Activated CD8-positive, alpha-beta memory T cell treated with anti-CD3 and anti-CD28 coated beads, Interleukin-2, amount 50 U/mL, for 1 hour (primary cell): ENCODE data around the gene PDE6B.
"Not testable (repeated sequence)": the region's sequence is repeated elsewhere in the genome, so short reads cannot be mapped to it uniquely, and the experiment has no call there.

Source experiments
- DNase-seq: peaks from one replicate; pipeline ENCODE4 v3.0.0-alpha.2; 2020; ENCODE audit errors: extremely low read depth

PDE6B gene

GRCh38 chr4:624705-625590, at the start of gene PDE6B:
TSS of gene PDE6B (plus strand) at chr4:625573. CDS start at chr4:625627, 54 bp downstream.
- DNase-seq = no peak

- DNase-seq = no peak
Measured at GRCh38 chr4:576245-576821, 49.0 kb upstream of the PDE6B start, which contains the start of gene TMEM271. TSS of gene TMEM271 (minus strand) at chr4:576295. CDS start at chr4:576062, 233 bp downstream.

GRCh38 chr4:576991-577498, 48.3 kb upstream of the PDE6B start:
- DNase-seq = no peak

- DNase-seq = no peak
Measured at GRCh38 chr4:577499-578450, 47.6 kb upstream of the PDE6B start.

- DNase-seq = no peak
Measured at GRCh38 chr4:578451-579443, 46.6 kb upstream of the PDE6B start.

GRCh38 chr4:579543-580175, 45.7 kb upstream of the PDE6B start:
- DNase-seq = no peak

- no peak for DNase-seq
Measured at GRCh38 chr4:581181-581580, 44.2 kb upstream of the PDE6B start.

- DNase-seq = no peak
Measured at GRCh38 chr4:581753-582361, 43.5 kb upstream of the PDE6B start.

- DNase-seq = no peak
Measured at GRCh38 chr4:583820-584219, 41.6 kb upstream of the PDE6B start.

GRCh38 chr4:587671-588350, 37.6 kb upstream of the PDE6B start:
- DNase-seq = no peak

- no peak for DNase-seq
Measured at GRCh38 chr4:588351-588849, 37.0 kb upstream of the PDE6B start.

GRCh38 chr4:589219-589963, 36.0 kb upstream of the PDE6B start:
- DNase-seq = no peak

- no peak for DNase-seq
Measured at GRCh38 chr4:590313-590841, 35.0 kb upstream of the PDE6B start.

- not testable (repeated sequence) for DNase-seq
Measured at GRCh38 chr4:592178-592577, 33.2 kb upstream of the PDE6B start.

- no peak for DNase-seq
Measured at GRCh38 chr4:592825-593520, 32.4 kb upstream of the PDE6B start.

- DNase-seq = no peak
Measured at GRCh38 chr4:598925-599324, 26.4 kb upstream of the PDE6B start.

GRCh38 chr4:600166-600565, 25.2 kb upstream of the PDE6B start:
- no peak for DNase-seq
